Hypothalamus (tissue), 51 donors: ENCODE data around the gene BARHL1.

Source experiments
- DNase-seq, 51 donors: peaks; one replicate each; lab custom pipeline; 2025; lab: John Stamatoyannopoulos, UW

Gene BARHL1

DNA sequence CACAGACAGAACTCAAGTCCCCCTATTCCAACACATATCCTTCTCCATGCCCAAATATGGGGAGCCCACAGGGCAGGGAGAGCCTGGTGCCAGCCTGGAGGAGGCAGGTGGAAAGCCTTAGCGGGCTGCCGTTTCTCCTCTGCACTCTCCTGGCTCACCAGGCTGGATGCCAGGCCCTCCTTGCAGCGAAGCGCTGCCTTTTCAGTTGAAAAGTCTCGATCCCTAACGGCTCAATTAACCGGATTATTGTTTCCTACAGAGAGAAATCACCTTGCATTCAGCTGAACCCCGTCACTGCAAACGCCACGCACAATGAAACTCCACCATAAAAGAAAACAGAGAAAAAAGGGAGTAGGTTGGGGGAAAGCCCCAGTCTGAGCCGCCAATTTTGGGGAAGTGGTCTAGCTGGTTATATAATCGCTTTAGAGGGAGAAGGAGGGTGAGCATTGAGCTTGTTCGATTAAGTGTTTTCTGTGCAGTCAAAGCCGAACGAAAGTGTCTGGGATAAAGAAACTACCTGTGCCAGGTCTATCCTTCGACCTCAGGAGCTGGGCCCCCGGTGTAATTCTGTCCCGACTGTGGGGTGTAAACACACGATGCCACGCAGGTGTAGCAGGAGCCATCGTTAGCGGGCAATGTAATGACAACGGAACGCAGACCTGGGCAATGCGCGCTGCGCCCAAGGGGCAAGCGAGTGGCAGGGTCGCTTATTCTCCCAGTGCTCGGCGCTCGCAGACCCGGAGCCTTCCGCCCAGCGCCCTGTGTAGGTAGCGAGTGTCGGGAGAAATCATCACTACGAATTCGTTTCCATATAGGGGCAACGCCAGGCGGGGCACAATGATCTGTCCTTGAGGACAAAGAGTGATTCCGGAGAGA is 3.8 kb downstream of the BARHL1 start:
- DNase-seq, result no peak

DNA sequence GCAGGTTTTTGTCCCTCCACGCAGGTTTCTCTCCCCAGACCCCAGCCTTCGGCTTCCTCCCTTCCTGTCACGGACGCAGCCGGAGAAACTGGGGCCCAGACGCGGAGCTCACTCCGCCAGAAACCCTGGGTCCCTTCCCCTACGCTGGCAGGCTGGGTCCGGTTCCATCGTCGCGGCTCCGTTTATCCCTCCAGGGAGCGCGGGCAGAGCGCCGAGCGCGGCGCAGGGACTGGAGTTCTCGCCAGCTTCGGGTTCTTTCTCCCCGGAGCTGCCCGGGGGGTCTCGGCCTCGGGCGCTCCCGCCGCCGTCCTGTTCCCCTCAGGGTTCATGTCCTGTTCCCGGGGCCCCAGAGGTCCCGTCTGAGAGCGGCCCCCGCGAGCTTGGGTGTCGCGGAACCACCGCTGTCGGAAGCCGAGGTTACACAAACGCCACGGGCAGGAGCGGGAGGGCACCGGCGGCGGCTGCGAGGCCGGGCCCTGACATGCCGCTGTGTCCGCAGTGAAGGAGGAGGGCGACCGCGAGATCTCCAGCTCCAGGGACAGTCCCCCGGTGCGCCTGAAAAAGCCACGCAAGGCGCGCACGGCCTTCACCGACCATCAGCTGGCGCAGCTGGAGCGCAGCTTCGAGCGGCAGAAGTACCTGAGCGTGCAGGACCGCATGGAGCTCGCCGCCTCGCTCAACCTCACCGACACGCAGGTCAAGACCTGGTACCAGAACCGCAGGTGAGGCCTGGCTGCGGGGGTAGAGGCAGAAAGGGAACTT is 4.6 kb downstream of the BARHL1 start:
- DNase-seq, result no peak

DNA sequence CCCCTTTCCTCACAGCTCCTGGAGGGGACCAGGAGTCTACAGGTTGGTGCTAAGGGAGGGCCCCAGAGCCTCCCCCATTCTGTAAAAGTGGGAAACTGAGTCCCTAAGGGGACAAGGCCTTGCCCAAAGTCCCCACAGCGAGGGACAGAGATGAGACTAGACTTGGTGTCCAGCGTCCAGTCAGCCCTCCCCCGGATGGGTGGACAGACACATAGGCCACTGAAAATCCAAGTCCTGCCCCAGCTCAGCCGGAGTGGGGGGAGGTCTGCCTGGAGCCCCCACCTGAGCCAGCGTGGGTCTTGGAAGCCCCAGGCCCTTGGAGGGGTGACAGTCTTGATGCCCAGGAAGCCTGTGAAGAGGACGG is 5.2 kb downstream of the BARHL1 start:
- DNase-seq, result no peak

GRCh38 chr9:132588098-132588497 is 5.7 kb downstream of the BARHL1 start:
- DNase-seq, result no peak

GRCh38 chr9:132588501-132589147 is 6.2 kb downstream of the BARHL1 start:
- DNase-seq, result no peak

GRCh38 chr9:132589148-132590036 is 7.0 kb downstream of the BARHL1 start:
- DNase-seq, result no peak

DNA sequence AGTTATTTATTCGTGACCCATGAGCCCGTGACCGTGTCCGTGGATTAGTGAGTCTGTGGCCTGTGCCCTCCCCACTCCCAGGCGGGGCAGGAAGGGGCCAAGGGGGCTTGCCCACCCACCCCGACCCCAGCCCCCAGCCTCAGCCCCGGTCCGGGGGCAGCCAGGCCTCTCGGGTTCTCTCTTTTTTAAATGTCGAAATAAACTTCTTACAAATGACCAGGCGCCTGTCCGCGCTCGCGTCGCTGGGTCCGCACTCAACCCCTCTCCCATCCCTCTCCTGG is 7.6 kb downstream of the BARHL1 start:
- no peak for DNase-seq

- DNase-seq, result no peak
These were observed 8.1 kb downstream of the BARHL1 start for GRCh38 chr9:132590318-132591182.

- DNase-seq, result no peak
These were observed 8.8 kb downstream of the BARHL1 start for GRCh38 chr9:132591244-132591643.

GRCh38 chr9:132591751-132592314 is 9.4 kb downstream of the BARHL1 start:
- DNase-seq, result no peak

- DNase-seq, result no peak
These were observed 10.0 kb downstream of the BARHL1 start for GRCh38 chr9:132592451-132592850.

- DNase-seq, result no peak
These were observed 12.0 kb downstream of the BARHL1 start for GRCh38 chr9:132594412-132594811.

DNA sequence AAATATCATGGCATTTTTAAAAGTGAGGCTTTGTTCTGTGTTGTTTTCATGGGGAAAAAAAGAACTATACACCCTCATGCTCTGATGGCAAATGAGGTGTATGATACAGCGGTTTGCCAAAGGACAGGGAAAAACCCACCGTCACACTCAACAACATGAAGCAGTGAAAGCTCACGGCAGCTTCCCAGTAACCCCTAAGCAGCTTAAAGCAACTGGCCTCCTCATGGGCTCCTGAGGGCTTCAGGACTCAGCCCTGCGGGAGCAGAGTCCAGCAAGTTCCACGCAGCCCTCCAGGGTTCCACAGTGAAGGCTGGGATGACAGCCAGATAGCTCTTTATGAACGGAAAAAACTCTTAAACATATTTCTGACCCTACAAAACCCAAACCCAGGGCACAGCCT is 12.9 kb downstream of the BARHL1 start:
- DNase-seq, result no peak

DNA sequence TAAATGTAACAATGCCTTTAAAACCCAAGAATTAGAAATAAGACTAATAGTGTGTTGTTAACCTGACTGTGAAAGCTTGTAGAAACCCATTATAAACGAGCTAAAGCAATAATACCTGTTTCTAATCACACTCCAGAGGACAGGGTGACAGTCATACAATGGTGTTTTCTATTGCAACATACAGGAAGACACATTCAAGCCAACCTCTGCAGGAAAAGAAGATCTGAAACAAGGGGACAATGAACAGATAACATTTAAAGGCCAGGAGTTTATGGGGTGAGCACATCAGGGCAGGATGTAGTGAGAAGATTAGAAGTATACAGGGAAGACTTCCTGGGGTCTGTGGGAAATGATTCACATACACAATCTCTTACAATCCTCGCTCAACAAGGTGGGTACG is 13.8 kb downstream of the BARHL1 start:
- DNase-seq, result no peak

GRCh38 chr9:132597073-132597775 is 14.8 kb downstream of the BARHL1 start:
- peak in 22 of 51 donors; percentile 1 to 36 (median 18) for DNase-seq

DNA sequence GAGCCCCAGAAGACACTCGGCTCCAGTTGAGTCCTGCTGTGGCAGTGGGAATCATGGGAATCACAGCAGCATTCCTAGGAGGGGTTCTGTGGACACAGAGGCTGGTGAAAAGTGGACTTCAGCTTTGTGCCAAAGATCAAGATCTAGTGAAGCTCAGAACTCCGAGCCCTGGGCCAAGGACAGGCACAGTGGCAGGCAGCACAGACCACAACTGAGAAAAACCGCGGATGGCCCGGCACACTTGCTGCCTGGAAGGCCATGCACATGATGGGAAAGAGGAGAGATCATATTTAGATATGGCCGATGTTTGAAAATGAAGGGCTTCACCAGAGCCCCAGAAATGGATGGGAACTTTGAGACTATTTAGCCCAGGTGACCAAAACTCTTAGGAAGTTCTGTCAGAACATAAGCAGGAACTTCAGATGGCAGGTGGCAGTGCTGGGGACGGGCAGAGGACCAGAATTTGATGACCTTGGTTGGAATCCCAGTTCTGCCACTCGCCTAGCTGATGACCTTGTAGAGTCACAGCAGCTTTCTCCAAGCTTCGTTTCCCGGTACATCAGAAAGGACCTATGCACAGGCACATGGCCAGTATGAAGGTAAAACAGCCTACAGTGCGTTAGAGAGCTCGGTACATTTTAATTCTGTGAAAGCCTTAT is 18.0 kb downstream of the BARHL1 start:
- DNase-seq, result no peak

DNA sequence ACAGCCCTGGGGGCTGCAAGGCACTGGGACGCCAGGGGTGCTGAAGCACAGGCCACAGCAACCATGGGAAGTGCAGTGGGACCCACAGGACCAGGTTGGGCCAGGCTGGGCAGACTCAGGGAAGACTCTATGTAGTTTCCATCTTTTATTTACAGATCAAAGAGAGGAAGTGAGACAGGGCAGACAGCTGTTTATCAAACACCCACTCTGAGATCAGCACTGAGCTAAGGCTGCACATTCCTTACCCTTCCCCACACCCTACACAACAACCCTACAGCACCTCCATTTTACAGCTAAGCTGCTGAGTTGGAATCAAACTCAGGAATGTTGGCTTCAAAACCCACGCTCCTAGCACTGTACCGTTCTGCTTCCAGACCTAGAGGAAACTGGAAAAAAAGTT is 19.8 kb downstream of the BARHL1 start:
- DNase-seq, result no peak

DNA sequence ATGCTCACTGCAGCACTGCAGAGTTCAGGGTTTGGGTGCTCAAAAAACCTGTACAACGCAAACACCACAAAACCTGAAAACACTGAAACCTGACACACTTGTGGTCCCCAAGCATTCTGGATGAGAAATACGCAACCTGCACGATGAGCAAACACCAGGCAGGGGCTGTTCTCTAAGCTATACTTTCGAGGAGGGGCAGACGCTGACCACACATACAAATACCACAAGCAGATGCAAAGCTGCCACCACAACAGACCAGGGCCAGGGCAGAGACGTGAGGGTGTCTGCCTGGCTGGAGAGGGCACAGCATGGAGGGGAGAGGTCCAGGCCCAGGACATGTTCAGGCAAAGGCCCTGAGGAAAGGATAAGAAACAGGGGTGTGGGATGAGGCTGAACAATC is 23.0 kb downstream of the BARHL1 start:
- DNase-seq, result no peak
